ENCODE measurements around the gene SH3RF3.

DNA sequence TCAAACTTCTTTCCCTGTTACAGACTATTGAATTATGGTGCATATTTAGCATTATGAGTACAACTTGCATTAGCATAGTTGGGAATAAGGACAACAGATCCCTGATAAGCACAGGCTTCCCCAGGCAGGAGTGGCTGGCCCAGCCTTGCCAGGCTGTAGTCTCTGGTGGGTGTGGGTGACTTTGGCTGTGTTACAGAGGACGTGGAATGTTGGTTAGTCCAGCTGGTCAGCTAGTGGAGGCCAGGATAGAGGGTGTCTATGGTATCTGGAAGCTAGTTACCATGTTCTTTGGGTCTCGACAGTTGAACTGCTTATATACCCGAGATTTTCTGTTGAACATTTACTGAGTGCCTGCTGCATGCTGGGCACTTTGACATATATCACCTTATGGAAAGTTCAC is 4.7 kb downstream of the SH3RF3 start:
- TF ChIP-seq, protein P1, sequence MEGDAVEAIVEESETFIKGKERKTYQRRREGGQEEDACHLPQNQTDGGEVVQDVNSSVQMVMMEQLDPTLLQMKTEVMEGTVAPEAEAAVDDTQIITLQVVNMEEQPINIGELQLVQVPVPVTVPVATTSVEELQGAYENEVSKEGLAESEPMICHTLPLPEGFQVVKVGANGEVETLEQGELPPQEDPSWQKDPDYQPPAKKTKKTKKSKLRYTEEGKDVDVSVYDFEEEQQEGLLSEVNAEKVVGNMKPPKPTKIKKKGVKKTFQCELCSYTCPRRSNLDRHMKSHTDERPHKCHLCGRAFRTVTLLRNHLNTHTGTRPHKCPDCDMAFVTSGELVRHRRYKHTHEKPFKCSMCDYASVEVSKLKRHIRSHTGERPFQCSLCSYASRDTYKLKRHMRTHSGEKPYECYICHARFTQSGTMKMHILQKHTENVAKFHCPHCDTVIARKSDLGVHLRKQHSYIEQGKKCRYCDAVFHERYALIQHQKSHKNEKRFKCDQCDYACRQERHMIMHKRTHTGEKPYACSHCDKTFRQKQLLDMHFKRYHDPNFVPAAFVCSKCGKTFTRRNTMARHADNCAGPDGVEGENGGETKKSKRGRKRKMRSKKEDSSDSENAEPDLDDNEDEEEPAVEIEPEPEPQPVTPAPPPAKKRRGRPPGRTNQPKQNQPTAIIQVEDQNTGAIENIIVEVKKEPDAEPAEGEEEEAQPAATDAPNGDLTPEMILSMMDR (IDR thresholded peaks at IDR 0.05 in 2 of 3, conservative IDR thresholded peaks at IDR 0.05 in 1 of 3; ENCODE audit: borderline replicate concordance in 1 of 3, insufficient read depth in 1 of 3, low read depth in 2 of 3, low read length in 2 of 3): no peak
- TF ChIP-seq SIN3A (IDR thresholded peaks at IDR 0.05; ENCODE audit: low read depth): no peak
- no peak for TF ChIP-seq TCF7L2 (IDR thresholded peaks at IDR 0.05; ENCODE audit: borderline replicate concordance, extremely low read depth, insufficient read depth, insufficient read length)

Data from HCT116 (cell line).